Sigmoid colon (tissue), 4 donors: Measurements from ENCODE around the gene EPHX1.

Experiments
- CTCF ChIP-seq, 4 experiments: fragments of 450-650 bp in 3 of 4; fragments of 200-600 bp in 1 of 4; IDR thresholded peaks; one replicate each; pipeline ENCODE4 v1.5.1; 2016 to 2019; ENCODE audit warnings: antibody characterized with exemption in 4 of 4, mild to moderate bottlenecking in 3 of 4, moderate library complexity in 2 of 4
- EP300 ChIP-seq, 4 donors: sonication (generic); formaldehyde crosslinking; IDR thresholded peaks; one replicate each; pipeline ENCODE4 v1.6.1; 2017; ENCODE audit warnings: antibody characterized with exemption in 4 of 4
- POLR2A ChIP-seq, 2 donors: fragments of 450-650 bp; IDR thresholded peaks; one replicate each; pipeline ENCODE4 v1.6.1; 2016; ENCODE audit warnings: antibody characterized with exemption in 2 of 2, mild to moderate bottlenecking in 2 of 2, moderate library complexity in 2 of 2
- POLR2AphosphoS5 ChIP-seq, 4 donors: sonication (generic); formaldehyde crosslinking; IDR thresholded peaks; one replicate each; pipeline ENCODE4 v1.6.1; 2017; ENCODE audit warnings: antibody characterized with exemption in 4 of 4

- TF ChIP-seq CTCF (IDR thresholded peaks at IDR 0.05): no peak
- peak in 1 of 2 donors; percentile 71 for TF ChIP-seq POLR2A (IDR thresholded peaks at IDR 0.05)
- no peak for TF ChIP-seq EP300 (IDR thresholded peaks at IDR 0.05)
- peak in 1 of 4 donors; percentile 45 for TF ChIP-seq POLR2AphosphoS5 (IDR thresholded peaks at IDR 0.05)
These were observed 79.1 kb downstream of the EPHX1 start, which contains the start of gene LEFTY1 for GRCh38 chr1:225888898-225889601.
